Endothelial cell of umbilical vein (primary cell): ENCODE results near the gene HAND2.

Source experiments
- CTCF ChIP-seq, 2 donors: IDR thresholded peaks; 1 replicate in 1 of 2; 2 replicates in 1 of 2; pipeline ENCODE4 v1.5.1; 2011; ENCODE audit warnings: low read length in 2 of 2, mild to moderate bottlenecking in 2 of 2, moderate library complexity in 2 of 2, control low read depth in 1 of 2, inconsistent platforms in 1 of 2, low read depth in 1 of 2; ENCODE audit not compliant: insufficient read depth in 1 of 2; ENCODE audit errors: extremely low read depth in 1 of 2
- EZH2 ChIP-seq: IDR thresholded peaks from 2 replicates; pipeline ENCODE4 v1.6.1; 2012; ENCODE audit warnings: borderline replicate concordance, low read depth, mild to moderate bottlenecking, moderate library complexity, low read length, inconsistent platforms; ENCODE audit not compliant: severe bottlenecking
- MAX ChIP-seq: IDR thresholded peaks from 2 replicates; pipeline ENCODE4 v1.6.1; 2011; ENCODE audit not compliant: insufficient read depth, insufficient read length
- MYC ChIP-seq: IDR thresholded peaks from one replicate; pipeline ENCODE4 v1.6.1; 2011; ENCODE audit warnings: mild to moderate bottlenecking, low read depth, low read length
- POLR2A ChIP-seq: IDR thresholded peaks from 2 replicates; pipeline ENCODE4 v1.6.1; 2012; ENCODE audit warnings: low read depth, mild to moderate bottlenecking, control low read depth, low read length
- POLR2AphosphoS5 ChIP-seq: IDR thresholded peaks from 2 replicates; pipeline ENCODE4 v1.6.1; 2012; ENCODE audit warnings: low read depth, mild to moderate bottlenecking, control low read depth, low read length, moderate library complexity; ENCODE audit not compliant: insufficient read depth

GRCh38 chr4:173478201-173478912 lies 51.7 kb downstream of the HAND2 start:
- no peak for TF ChIP-seq CTCF (IDR thresholded peaks at IDR 0.05; ENCODE audit: extremely low read depth in 1 of 2, insufficient read depth in 1 of 2, low read depth in 1 of 2, low read length in 2 of 2)
- TF ChIP-seq POLR2A = no peak
- TF ChIP-seq EZH2 = no peak
- TF ChIP-seq POLR2AphosphoS5 = no peak
- no peak for TF ChIP-seq MAX
- no peak for TF ChIP-seq MYC
